ENCODE measurements around the gene NEK7.
A peak's percentile ranks its signal among the peaks of the same experiment; 100 is the strongest.
"Not testable (repeated sequence)": the region's sequence is repeated elsewhere in the genome, so short reads cannot be mapped to it uniquely, and the experiment has no call there.

NEK7 gene

DNA sequence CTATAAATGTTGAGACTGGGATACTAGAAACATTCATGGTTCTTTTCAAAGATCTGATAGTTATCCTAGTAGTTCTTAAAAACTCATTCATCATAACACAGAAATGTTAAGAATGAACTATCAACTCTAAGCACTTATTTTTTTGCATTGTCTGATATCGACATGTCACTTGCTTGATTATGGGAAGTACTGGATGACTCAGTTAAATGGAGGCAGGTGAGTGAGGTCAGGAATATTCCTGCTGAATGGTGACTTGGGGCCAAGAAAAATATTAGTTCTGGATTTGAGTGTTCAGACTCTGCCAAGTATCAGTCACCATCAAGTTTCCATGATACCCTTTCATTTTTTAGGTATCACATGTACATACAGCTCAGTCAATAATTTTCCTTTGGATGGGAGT lies 63.6 kb downstream of the NEK7 start:
- H3K4me3 ChIP-seq, result no peak overlapping the region
- no peak overlapping the region for H3K27ac ChIP-seq
- H3K27me3 ChIP-seq, result no peaks in the 10 kb centered on the region
- H4K20me1 ChIP-seq, result peaks cover 0 to 45% (median 0%) of the 10 kb centered on the region in 11 experiments; a peak in 7 of 22 replicates
- no peaks in the 10 kb centered on the region for H3K4me1 ChIP-seq
- H3K4me2 ChIP-seq, result no peak overlapping the region
- H3K9ac ChIP-seq, result no peak overlapping the region
- H3K36me3 ChIP-seq, result peaks cover 0 to 7% (median 3%) of the 10 kb centered on the region in 11 experiments; a peak in 4 of 22 replicates
- TF ChIP-seq Cebpa-rat (IDR thresholded peaks at IDR 0.05), result no peak
- peaks cover 5 to 23% (median 11%) of the 10 kb centered on the region in 11 experiments; a peak in 19 of 22 replicates for H3K9me3 ChIP-seq (replicated peaks in 1 of 11)

GRCh38 chr1:198227010-198227409 lies 70.2 kb downstream of the NEK7 start:
- Histone ChIP-seq H3K36me3 (peaks cover 3 to 15% (median 7%) of the 10 kb centered on the region in 11 experiments; a peak in 8 of 22 replicates), H3K9me3 (replicated peaks in 1 of 11) (peaks cover 7 to 25% (median 14%) of the 10 kb centered on the region in 11 experiments), H4K20me1 (peaks cover 0 to 49% (median 6%) of the 10 kb centered on the region in 11 experiments; a peak in 12 of 22 replicates)
- not testable (repeated sequence) for H3K27ac ChIP-seq, H3K4me1 ChIP-seq, H3K4me3 ChIP-seq, H3K27me3 ChIP-seq, H3K9ac ChIP-seq, H3K4me2 ChIP-seq

- peaks cover 0 to 51% (median 7%) of the 10 kb centered on the region in 11 experiments; a peak in 12 of 22 replicates for H4K20me1 ChIP-seq
- not testable (repeated sequence) for H3K4me3 ChIP-seq
Observed at GRCh38 chr1:198227454-198227853, 70.7 kb downstream of the NEK7 start.

GRCh38 chr1:198228925-198229324 lies 72.1 kb downstream of the NEK7 start:
- Histone ChIP-seq H3K27me3 (no peaks in the 10 kb centered on the region), H3K4me3 (no peak overlapping the region), H3K4me2 (no peak overlapping the region), H3K27ac (no peak overlapping the region), H4K20me1 (peaks cover 0 to 54% (median 7%) of the 10 kb centered on the region in 11 experiments; a peak in 12 of 22 replicates), H3K4me1 (peaks cover 0 to 18% (median 3%) of the 10 kb centered on the region in 10 experiments; a peak in 8 of 20 replicates), H3K9me3 (replicated peaks in 1 of 11) (peaks cover 7 to 25% (median 14%) of the 10 kb centered on the region in 11 experiments), H3K36me3 (peaks cover 3 to 24% (median 10%) of the 10 kb centered on the region in 11 experiments; a peak in 8 of 22 replicates), H3K9ac (no peak overlapping the region)
- TF ChIP-seq Cebpa-rat (IDR thresholded peaks at IDR 0.05), result no peak

More at GRCh38 chr1:198227454-198227853, 70.7 kb downstream of the NEK7 start:
- H3K9ac ChIP-seq, H3K4me2 ChIP-seq, H3K27ac ChIP-seq, H3K27me3 ChIP-seq, H3K4me1 ChIP-seq: not testable (repeated sequence)
- Histone ChIP-seq H3K36me3 (peaks cover 3 to 15% (median 7%) of the 10 kb centered on the region in 11 experiments; a peak in 8 of 22 replicates), H3K9me3 (replicated peaks in 1 of 11) (peaks cover 7 to 25% (median 14%) of the 10 kb centered on the region in 11 experiments)

GRCh38 chr1:198231779-198232178 lies 75.0 kb downstream of the NEK7 start:
- Histone ChIP-seq H4K20me1 (peaks cover 0 to 67% (median 7%) of the 10 kb centered on the region in 11 experiments; a peak in 13 of 22 replicates), H3K4me2 (peak overlapping the region in 2 of 11 experiments; percentile 11 to 30; a peak in 2 of 22 replicates), H3K4me3 (no peak overlapping the region), H3K27me3 (no peaks in the 10 kb centered on the region), H3K36me3 (peaks cover 10 to 25% (median 14%) of the 10 kb centered on the region in 11 experiments), H3K9me3 (replicated peaks in 1 of 11) (peaks cover 11 to 23% (median 12%) of the 10 kb centered on the region in 11 experiments), H3K9ac (no peak overlapping the region), H3K4me1 (peaks cover 7 to 29% (median 13%) of the 10 kb centered on the region in 10 experiments), H3K27ac (no peak overlapping the region)
- no peak for TF ChIP-seq Cebpa-rat (IDR thresholded peaks at IDR 0.05)

GRCh38 chr1:198232378-198232777 lies 75.6 kb downstream of the NEK7 start:
- Histone ChIP-seq H4K20me1 (peaks cover 0 to 73% (median 7%) of the 10 kb centered on the region in 11 experiments; a peak in 13 of 22 replicates), H3K4me3 (no peak overlapping the region), H3K4me1 (peaks cover 7 to 34% (median 13%) of the 10 kb centered on the region in 10 experiments), H3K4me2 (peak overlapping the region in 2 of 11 experiments; percentile 11 to 30; a peak in 2 of 22 replicates), H3K36me3 (peaks cover 12 to 29% (median 18%) of the 10 kb centered on the region in 11 experiments), H3K27me3 (no peaks in the 10 kb centered on the region), H3K9me3 (replicated peaks in 1 of 11) (peaks cover 12 to 27% (median 15%) of the 10 kb centered on the region in 11 experiments), H3K9ac (no peak overlapping the region), H3K27ac (no peak overlapping the region)
- TF ChIP-seq Cebpa-rat (IDR thresholded peaks at IDR 0.05), result no peak

- peaks cover 0 to 80% (median 7%) of the 10 kb centered on the region in 11 experiments; a peak in 13 of 22 replicates for H4K20me1 ChIP-seq
- TF ChIP-seq Cebpa-rat (IDR thresholded peaks at IDR 0.05), result no peak
- H3K4me2 ChIP-seq, result no peak overlapping the region
- peaks cover 7 to 42% (median 15%) of the 10 kb centered on the region in 10 experiments for H3K4me1 ChIP-seq
- H3K27ac ChIP-seq, result no peak overlapping the region
- H3K27me3 ChIP-seq, result no peaks in the 10 kb centered on the region
- H3K36me3 ChIP-seq, result peaks cover 12 to 30% (median 19%) of the 10 kb centered on the region in 11 experiments
- no peak overlapping the region for H3K9ac ChIP-seq
- H3K4me3 ChIP-seq, result no peak overlapping the region
- peaks cover 12 to 27% (median 15%) of the 10 kb centered on the region in 11 experiments for H3K9me3 ChIP-seq (replicated peaks in 1 of 11)
Observed at GRCh38 chr1:198232940-198233675, 76.3 kb downstream of the NEK7 start.

GRCh38 chr1:198234520-198235251 lies 77.9 kb downstream of the NEK7 start:
- H3K27me3 ChIP-seq, result no peaks in the 10 kb centered on the region
- H3K4me2 ChIP-seq, result peak overlapping the region; percentile 38 to 75 (median 68)
- no peak overlapping the region for H3K4me3 ChIP-seq
- H3K36me3 ChIP-seq, result peaks cover 12 to 32% (median 19%) of the 10 kb centered on the region in 11 experiments
- peak overlapping the region in 4 of 11 experiments; percentile 21 to 37 (median 30); a peak in 6 of 22 replicates for H3K27ac ChIP-seq
- TF ChIP-seq Cebpa-rat (IDR thresholded peaks at IDR 0.05), result no peak
- peak overlapping the region in 2 of 11 experiments; percentile 1 to 53; a peak in 2 of 22 replicates for H3K9ac ChIP-seq
- peaks cover 7 to 47% (median 19%) of the 10 kb centered on the region in 10 experiments for H3K4me1 ChIP-seq
- H3K9me3 ChIP-seq (replicated peaks in 1 of 11), result peaks cover 12 to 21% (median 15%) of the 10 kb centered on the region in 11 experiments
- peaks cover 0 to 85% (median 0%) of the 10 kb centered on the region in 11 experiments; a peak in 8 of 22 replicates for H4K20me1 ChIP-seq
